Hippocampal formation (tissue), 2 donors: ENCODE results near the gene GBA2.

Experiments used
- DNase-seq, 2 donors: peaks; one replicate each; lab custom pipeline; 2025; lab: John Stamatoyannopoulos, UW

GBA2 gene

DNA sequence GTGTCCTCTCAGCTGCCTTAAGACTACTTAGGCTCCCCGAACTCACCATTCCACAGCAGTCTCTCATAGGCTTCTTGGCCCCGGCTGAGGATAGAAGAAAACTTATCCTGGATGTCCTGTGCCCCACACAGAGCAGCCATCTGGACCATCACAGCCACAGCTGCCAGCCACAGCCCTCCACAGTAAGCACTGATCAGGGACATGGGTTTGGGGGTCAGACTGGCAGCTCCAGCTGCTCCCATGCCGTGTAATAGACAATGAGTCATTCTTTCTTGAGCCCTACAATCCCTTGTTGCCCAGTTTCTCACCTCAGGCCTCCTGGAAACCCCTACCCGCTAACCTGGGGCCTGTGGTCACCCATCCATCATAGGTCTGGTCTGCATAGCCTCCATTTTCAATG lies 10.8 kb downstream of the GBA2 start:
- DNase-seq = no peak

DNA sequence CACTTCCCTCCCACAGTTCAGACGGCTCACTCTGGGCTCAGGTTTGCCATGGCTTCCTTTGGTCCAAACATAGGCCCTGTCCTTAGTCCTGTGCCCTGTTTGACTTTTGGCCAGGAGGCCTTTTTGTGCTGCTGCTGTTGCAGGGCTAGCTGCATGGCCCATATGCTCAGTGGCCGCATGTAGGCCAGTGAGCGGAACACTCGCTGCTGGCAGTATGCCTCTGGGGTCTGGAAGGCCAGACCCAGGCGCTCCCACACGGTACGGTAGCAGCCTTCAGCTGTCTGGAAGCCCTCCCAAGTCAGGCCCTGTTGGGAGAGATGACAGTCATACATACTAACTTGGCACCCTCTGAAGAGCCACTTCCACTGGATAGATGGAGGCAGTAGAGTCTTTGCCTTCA lies 11.9 kb downstream of the GBA2 start:
- DNase-seq = no peak

DNA sequence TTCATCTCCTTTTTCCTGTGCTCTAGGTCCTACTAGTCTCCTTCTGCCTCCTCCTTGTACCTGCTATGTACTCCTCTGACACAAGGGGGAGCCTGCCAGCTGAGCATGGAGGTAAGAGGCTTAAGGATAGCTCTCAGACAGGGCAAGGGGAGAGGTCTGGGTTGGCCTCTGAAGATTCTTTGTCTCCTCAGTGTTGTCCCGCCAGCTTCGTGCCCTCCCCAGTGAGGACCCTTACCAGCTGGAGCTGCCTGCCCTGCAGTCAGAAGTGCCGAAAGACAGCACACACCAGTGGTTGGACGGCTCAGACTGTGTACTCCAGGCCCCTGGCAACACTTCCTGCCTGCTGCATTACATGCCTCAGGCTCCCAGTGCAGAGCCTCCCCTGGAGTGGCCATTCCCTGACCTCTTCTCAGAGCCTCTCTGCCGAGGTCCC lies 12.8 kb downstream of the GBA2 start:
- peak; percentile 15 to 46 for DNase-seq

DNA sequence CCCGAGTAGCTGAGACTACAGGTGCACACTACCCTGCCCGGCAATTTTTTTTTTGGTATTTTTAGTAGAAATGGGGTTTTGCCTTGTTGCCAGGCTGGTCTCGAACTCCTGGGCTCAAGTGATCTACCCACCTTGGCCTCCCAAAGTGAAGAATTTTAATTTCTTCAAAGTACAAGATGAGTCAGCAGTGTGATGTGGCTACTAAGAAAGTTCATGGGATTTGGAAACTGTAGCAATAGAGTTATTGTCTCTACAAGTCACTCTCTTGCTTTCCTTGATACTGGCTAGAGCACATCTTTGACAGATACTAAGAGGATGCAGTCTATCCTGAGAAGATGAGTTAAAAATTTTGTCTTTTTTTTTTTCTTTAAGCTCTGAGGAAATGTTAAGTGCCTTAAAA lies 14.9 kb downstream of the GBA2 start:
- DNase-seq = no peak

DNA sequence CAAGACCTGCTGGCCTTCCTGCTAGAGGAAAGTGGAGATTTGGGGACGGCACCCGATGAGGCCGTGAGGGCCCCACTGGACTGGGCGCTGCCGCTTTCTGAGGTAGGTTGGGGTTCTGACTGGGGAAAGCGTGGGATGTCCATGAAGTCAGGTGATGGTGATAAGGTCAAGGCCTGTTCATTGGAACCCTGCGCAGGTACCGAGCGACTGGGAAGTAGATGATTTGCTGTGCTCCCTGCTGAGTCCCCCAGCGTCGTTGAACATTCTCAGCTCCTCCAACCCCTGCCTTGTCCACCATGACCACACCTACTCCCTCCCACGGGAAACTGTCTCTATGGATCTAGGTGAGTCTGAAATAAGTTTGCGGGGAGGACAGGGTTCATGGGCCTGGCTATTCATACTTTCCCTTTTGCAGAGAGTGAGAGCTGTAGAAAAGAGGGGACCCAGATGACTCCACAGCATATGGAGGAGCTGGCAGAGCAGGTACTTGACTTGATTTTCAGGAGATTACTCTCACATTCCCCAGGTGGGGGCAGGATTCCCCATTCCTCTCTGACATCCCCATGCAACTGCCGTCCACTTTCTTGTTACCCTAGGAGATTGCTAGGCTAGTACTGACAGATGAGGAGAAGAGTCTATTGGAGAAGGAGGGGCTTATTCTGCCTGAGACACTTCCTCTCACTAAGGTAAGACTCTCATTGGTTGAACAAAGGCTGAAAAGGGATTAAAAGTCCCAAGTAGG lies 16.1 kb downstream of the GBA2 start:
- DNase-seq = no peak

DNA sequence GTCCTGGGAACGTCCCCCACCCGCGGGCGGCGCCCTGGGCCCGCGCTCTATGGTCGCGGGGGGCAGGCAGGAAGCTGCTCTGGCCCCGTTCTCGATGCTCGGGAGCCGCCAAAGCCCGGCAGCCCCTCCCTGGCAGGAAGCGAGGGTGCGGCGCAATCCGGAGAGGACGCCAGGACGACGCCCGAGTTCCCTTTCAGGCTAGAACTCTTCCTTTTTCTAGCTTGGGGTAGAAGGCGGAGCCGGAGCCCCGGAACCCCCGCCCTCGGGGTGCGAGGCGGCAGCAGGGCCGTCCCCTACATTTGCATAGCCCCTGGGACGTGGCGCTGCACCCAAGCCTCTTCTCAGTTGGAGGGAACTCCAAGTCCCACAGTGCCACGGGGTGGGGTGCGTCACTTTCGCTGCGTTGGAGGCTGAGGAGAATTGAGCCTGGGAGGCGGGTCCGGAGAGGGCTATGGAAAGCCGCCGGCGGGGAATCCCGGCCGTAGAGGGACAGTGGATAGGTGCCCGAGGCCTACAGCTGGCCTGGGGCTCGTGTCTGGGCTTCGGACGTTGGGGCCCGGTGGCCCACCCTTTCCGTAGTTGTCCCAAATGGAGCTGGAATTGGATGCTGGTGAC lies 16.7 kb downstream of the GBA2 start, which contains the start of the genes CREB3 and TLN1:
TSS of gene CREB3 (plus strand) at position 482 of the 615 bp plus-strand sequence. CDS start at position 589, 107 bp downstream.
TSS of gene TLN1 (minus strand) at position 11 of the 615 bp plus-strand sequence. CDS start 6,501 bp downstream, outside the sequence.
- peak; percentile 96 to 98 for DNase-seq

DNA sequence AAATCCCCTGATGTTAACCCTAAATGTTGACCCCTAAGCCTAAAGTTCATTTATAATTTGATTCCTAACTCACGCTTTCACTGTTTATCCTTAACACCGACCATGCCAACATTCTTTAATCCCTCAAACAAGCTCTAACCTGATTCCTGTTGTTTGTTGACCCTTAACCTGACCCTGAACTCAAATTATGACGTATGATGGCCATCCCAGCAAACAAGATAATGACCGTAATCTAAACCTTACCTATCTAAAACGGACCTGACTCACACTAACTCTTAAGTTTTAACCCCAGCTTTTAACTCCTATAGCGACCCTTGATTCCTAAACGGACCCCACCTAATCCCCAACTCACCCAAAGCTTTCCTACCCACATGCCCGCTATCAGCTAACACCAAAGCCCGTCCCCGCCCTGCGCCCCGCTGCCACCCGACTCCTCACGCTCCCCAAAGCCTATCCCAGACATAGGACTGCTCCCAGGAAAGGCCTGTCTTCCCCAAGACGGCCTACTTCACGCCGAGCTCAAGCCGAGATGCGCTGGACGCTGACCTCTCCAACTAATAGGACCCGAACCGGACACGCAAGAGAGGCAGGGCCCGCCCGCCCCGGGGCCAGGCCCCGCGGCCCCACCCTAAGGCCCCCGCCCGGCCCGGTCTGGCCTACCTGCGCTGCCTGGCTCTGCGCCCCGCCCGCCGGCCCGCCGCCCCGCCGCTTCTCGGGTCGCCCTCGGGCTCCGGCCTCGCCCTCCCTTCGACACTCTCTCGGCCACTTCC lies 17.4 kb downstream of the GBA2 start:
- DNase-seq = no peak

DNA sequence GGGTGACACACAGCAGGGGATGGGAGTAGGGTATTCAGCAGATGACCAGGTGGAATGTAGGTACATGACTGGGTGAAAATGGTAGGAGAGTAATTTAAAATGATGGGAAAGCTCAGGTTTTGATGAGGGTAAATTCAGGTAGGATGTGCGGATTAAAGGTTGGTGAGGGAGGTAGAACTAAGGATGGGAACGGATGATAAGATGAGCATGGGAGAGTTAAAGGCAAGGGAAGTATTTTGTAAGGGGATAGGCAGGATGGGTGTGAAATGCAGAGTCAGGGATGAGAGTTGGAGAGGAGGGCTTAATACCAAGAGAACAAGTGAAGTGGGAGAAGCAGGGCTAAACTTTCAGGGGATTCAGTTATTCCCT lies 18.6 kb downstream of the GBA2 start:
- no peak for DNase-seq

DNA sequence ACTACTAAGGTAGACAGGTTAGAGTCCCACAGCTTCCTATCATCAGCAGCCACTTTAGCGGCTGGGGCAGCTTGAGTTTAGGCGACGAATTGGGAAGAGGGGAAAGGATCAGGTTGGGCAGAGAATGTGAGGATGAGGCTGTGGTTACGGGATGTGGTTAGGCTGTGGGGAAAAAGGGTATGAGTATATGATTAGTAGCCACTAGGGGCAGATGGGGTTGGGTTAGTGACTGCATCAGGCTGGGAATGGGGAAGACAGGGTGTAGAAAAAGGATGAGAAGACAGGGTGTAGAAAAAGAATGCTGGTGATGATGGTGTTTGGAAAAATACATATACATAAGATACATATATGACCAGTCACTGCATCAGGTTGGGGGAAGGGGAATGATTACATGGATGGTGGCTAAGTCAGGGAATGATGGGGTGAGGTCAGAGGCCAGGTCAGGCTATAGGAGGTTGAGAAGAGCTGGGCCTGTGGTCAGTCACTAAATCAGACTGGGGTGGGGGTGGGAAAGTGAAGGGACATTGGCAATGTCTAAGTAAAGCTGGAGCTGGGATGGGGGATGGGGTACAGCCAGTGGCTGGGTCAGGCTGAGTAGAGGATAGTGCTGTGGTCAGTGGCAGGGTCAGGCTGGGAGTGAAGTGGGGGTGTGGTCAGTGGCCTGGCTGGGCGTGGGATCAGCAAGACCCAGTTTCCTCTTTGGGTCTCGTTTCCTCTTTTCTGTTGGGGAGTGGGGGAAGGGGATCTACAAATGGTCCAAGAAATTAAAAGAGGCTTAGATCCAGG lies 19.1 kb downstream of the GBA2 start:
- peak in 1 of 2 donors; percentile 37 for DNase-seq

DNA sequence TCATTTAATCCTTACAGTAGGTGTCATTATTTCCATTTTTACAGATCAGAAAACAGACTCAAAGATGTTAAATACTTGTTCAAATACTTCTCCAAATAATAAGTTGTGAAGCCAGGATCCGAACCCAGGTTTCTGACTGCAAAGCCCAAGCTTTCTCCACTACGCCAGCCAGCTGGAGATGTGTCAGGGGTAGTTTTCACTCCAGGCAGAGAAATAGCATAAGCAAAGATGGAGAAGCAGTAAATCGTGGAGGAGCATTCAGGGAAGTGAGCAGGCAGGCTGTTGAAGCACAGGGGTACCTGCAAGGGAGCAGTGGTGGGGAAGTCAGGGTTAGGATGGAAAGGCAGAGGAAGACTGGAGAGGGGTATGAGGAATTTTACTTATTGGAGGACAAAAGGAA lies 19.9 kb downstream of the GBA2 start:
- no peak for DNase-seq

DNA sequence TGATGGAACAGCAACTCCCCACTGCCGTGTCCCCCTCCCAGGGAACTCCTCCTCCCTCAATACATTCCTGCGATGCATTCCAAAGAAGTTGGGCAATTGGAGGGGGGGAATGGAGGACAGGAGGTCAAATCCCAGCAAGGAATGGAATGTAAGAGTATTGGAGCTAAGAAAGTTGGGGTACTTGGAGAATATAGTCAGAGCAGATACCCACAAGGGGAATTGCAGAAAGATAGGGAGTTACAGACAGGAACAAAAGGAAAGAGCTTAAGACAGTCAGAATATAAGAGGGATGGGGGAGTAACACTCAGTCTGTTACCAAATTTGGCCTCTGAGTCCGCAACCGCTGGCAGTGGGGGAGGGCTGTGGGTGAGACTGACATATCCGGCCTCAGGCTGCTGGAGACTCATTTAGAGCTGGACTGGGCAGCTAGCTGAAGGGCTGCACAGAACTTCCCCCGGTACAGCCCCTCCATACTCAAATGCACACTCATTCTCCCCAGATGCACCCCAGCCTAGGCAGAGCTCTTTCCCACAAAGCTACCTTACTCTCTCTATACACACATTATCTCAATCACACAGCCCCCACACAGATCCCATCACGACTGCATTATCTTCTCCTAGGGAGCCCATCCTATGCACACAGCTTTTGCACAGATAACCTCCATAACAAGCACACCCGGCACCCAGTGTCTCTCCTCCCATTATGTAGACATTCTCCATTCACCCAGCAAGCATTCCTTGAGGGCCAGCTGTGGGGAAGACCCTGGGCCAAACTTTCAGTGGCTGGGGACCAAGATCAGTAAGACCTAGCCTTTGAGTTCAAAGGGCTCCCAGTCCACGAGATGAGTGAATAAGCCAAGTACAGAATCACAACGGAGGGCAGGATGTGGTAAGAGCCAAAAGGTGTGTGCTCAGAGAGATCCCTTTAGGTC lies 20.7 kb downstream of the GBA2 start:
- DNase-seq = peak in 1 of 2 donors; percentile 33

DNA sequence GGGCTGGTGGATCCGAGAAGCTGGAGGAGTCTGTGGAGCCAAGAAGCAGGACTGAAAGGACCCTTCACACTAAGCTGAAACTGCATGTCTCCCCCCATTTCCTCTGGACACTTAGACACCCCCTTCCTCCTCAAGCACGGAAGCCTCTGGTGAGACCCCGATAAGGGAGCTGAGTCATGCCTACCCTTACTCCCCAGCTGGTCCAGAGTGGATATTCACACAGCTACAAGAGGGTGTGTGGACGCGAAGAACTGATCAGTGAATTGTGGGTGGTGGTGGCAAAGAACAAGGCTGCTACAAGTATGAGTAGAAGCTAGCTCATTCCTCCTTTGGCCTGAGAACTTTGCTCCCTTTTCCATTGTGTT lies 21.4 kb downstream of the GBA2 start:
- DNase-seq = no peak

DNA sequence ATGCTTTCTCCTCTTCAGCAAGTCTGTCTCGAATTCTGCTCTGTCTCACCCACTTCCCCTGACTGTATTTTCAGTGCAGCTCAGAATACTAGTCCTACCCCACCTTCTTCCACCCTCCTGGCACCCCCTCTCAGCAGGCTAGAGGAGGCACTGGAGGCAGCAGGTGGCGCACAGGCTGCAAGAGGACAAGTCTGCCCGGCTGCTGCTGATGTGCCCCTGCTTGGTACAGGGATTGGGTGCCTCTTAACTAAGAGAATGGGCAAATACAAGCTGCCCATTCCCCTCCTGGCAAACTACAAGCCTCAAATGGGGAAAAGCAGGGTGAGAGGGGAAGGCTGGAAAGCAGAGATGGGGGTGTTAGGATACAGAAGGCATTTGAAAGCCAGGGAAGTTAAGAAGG lies 22.1 kb downstream of the GBA2 start:
- no peak for DNase-seq

DNA sequence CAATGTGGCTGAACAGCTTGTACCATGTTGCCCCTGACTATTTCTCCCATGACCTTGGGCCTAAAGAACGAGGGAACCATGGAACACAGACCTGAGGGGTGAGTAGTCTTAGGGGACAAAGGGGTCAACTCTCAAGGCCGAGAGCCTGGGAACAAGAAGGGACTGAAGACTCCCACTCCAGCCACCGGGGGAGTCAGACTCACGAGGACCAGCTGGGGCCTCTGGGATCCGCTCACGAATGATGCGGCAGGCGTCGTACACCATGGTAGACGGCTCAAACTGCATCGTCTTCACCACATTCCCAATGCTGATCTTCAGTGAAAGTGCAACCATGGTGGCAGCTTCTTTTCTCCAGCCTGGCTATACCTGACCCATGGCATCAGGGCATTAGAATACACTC lies 23.7 kb downstream of the GBA2 start:
- no peak for DNase-seq

DNA sequence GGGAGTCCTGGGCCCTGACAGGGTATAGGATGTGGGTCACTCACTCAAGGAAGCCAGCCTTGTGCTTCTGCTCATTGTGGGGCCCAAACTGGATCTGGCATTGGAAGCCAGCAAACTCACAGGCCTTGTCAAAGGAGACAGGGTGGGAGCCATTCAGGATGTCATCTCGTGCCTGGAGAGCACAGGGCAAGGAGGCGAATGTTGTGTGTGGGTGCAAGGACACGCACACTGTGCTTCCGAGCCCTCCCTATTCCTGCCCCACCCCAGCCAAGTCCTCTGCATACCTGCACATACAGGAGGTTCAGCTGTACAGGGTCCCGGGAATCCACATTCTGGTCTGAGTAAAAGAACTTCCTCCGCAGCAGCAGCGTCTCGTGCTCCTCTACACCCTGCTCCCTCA lies 25.1 kb downstream of the GBA2 start:
- no peak for DNase-seq

DNA sequence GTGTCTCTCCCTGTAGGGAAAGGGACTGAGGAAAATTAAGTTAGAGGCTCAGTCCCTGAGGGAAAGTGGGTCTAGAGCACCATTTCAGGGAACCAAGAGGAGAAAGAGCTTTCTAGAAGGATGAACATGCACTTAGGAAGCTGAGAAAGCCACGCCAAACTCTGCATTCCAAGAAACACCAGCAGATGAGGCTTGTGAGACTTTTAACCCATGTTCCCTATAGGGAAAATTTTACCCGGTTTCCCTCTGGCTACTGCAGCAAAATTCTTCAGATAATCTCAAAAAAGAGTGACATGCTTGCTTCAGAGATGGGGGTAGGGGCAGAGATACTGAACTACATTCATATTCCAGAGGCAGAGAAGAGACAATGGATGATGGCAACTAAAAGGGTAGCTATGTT lies 25.6 kb downstream of the GBA2 start:
- DNase-seq = no peak

DNA sequence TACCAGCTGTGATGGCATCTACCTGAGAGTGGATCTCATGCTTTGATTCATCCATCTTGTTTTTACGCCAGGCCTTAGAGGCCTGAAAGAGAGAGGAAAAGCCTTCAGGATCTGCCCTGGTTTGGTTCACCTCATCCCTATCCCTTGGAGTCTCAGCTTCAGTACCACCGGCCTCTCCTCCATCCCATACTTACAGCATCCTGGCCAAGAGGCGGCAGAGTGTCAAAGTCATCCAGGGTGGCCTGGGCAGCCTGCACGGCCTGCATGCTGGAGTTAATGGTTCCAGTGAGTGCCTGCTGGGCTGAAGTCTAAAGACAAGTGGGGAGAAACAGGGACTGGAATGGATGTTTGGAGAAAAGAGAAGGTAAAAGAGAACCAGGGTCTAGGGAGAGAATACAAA lies 29.5 kb downstream of the GBA2 start:
- no peak for DNase-seq

DNA sequence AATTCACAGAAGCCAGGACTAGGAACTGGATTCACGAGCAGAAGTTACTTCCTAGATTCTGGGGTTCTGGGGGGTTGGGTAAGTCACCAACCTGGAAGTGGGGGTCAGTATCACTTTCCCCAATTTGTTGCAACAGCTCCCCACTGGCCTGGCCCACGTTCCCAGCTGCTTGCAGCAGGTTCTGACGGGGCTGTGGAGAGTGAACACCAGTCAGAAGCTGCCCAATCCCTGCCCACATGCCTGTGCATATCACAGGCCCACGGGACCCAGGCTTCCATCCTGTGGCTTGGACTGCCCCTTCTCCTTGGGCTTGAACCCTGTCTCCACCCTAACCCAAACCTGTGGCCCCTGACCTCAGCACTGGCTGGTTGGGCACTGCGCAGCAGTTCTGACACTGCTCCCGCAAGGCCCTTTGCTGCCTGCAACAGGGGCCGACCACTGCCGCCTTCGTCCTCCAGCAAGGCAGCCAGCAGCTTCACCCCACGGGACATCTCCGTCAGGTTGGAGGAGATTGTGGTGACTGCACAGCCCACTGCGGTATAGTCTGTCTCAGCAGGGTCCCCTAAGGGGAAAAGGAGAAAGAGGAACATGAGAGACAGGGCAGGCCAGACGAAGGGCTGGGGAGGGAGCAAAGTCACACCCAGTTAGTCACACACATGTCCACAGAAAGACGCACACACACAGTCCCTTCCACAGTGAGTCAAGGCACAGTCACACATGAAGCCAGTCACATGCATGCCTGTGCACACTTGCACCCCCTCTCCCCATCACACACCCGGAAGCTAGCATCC lies 30.1 kb downstream of the GBA2 start:
- DNase-seq = no peak

DNA sequence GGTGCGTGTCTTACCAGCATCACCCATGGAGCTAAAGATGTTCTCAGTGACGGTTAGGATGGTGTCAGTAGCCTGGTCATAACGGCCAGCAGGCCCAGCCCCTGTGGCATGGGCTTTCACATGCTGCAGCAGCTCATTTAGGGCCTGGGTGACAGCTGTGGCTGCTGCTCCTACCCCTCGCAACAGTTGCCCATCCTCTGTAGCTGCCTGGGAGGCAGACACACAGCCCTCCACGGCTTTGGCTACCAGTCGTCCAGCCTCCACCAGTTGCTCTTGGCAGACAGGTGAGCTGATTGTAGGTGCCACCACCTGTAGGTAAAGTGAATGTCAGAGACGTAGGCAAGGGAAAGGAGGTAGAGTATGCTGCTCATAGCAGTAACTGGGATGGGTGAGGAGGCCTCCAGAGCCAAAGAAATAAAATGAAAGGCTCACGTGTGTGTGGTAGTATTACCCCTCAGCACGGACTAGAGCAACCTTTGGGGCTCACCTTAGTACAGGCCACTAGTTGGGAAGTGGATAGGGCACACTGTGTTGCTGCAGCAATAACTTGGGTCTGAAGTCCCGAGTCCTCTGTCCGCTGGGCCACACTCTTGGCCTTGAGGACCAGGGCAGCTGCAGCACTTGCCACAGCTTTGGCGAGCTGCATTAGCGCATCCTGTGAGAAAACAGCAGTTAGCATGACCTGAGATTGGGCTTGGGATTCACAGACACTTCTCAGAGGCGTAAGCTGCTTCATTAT lies 31.7 kb downstream of the GBA2 start:
- no peak for DNase-seq
